Measurements from ENCODE around the gene LRRC47. TPM values are rescaled to one million over a fixed set of nuclear protein-coding genes. Genes with fewer than 3 reads are reported as not detected.

Gene LRRC47
- total and polyA plus RNA-seq, 2 of the 8 experiments (the other 6 are each of a cell fraction or from before 2014, with no cell fraction given), result 38.3 to 82.4 TPM

GRCh38 chr1:3790500-3790923 is 5.8 kb downstream of the LRRC47 start (continued):
- no peak for TF ChIP-seq CHD7 (IDR thresholded peaks at IDR 0.05; ENCODE audit: insufficient replicate concordance, low read length)
- no peak for TF ChIP-seq KDM4A (IDR thresholded peaks at IDR 0.05; ENCODE audit: low read depth, low read length, severe bottlenecking)
- no peak for TF ChIP-seq NANOG (IDR thresholded peaks at IDR 0.05; ENCODE audit: insufficient read depth, low read depth, low read length, poor library complexity, severe bottlenecking)
- no peak for TF ChIP-seq GABPA (IDR thresholded peaks at IDR 0.05; ENCODE audit: borderline replicate concordance, insufficient read depth, low read length)

All from H1 (cell line).